Stimulated activated CD4-positive, alpha-beta T cell treated with anti-CD3 and anti-CD28 coated beads, Interleukin-15, amount 100 ng/mL, for 1 hour (primary cell): ENCODE measurements around the gene HACD1.
"Not testable (repeated sequence)": the region's sequence is repeated elsewhere in the genome, so short reads cannot be mapped to it uniquely, and the experiment has no call there.

ENCODE experiments used
- DNase-seq, 2 donors: peaks; one replicate each; pipeline ENCODE4 v3.0.0-alpha.2; 2020; ENCODE audit warnings: low read depth in 1 of 2, low spot score in 1 of 2

Gene HACD1

GRCh38 chr10:17643755-17644484, 26.7 kb upstream of the HACD1 start, which contains the start of gene STAM:
Gene STAM, plus strand, starts transcription at chr10:17644151. Its CDS starts 189 bp downstream, at chr10:17644340.
- DNase-seq, result peak; percentile 80 to 84

- DNase-seq, result no peak
These were observed 26.2 kb upstream of the HACD1 start for GRCh38 chr10:17643339-17643754.

- no peak for DNase-seq
These were observed 23.2 kb upstream of the HACD1 start for GRCh38 chr10:17640331-17640816.

GRCh38 chr10:17637869-17638268, 20.7 kb upstream of the HACD1 start:
- no peak for DNase-seq

- DNase-seq, result no peak
These were observed 16.2 kb upstream of the HACD1 start for GRCh38 chr10:17633353-17633752.

GRCh38 chr10:17632590-17632989, 15.4 kb upstream of the HACD1 start:
- not testable (repeated sequence) for DNase-seq

- no peak for DNase-seq
These were observed 9.5 kb upstream of the HACD1 start for GRCh38 chr10:17626656-17627055.

- DNase-seq, result no peak
These were observed 7.8 kb upstream of the HACD1 start for GRCh38 chr10:17624996-17625395.

- no peak for DNase-seq
These were observed 4.9 kb upstream of the HACD1 start for GRCh38 chr10:17622061-17622460.

GRCh38 chr10:17616403-17617030, 657 bp downstream of the HACD1 start:
- peak in 1 of 2 donors; percentile 13 for DNase-seq

- no peak for DNase-seq
These were observed 7.6 kb downstream of the HACD1 start for GRCh38 chr10:17609523-17610079.

- no peak for DNase-seq
These were observed 9.4 kb downstream of the HACD1 start for GRCh38 chr10:17607603-17608332.

GRCh38 chr10:17607060-17607459, 10.1 kb downstream of the HACD1 start:
- no peak for DNase-seq

- no peak for DNase-seq
These were observed 10.6 kb downstream of the HACD1 start for GRCh38 chr10:17606547-17607040.

- DNase-seq, result no peak
These were observed 11.2 kb downstream of the HACD1 start for GRCh38 chr10:17605936-17606335.

GRCh38 chr10:17599089-17599488, 18.1 kb downstream of the HACD1 start:
- no peak for DNase-seq

- no peak for DNase-seq
These were observed 19.8 kb downstream of the HACD1 start for GRCh38 chr10:17597386-17597785.

- DNase-seq, result no peak
These were observed 26.1 kb downstream of the HACD1 start for GRCh38 chr10:17590969-17591645.

- DNase-seq, result not testable (repeated sequence)
These were observed 27.9 kb downstream of the HACD1 start for GRCh38 chr10:17589316-17589715.

GRCh38 chr10:17588420-17588819, 28.8 kb downstream of the HACD1 start:
- DNase-seq, result no peak

- not testable (repeated sequence) for DNase-seq
These were observed 29.9 kb downstream of the HACD1 start for GRCh38 chr10:17587321-17587720.
